Mesendoderm (in vitro differentiated cells): ENCODE measurements around the gene TMCC3.
"Not testable (repeated sequence)": the region's sequence is repeated elsewhere in the genome, so short reads cannot be mapped to it uniquely, and the experiment has no call there.

ENCODE experiments used
- DNase-seq: peaks from one replicate; pipeline ENCODE4 v3.0.0; 2013
- H2AK5ac ChIP-seq: 2 replicates; pipeline ENCODE4 v1.6.1; 2013; ENCODE audit warnings: low read length, inconsistent platforms
- H2BK120ac ChIP-seq: 2 replicates; pipeline ENCODE4 v1.6.1; 2013; ENCODE audit warnings: low read depth, mild to moderate bottlenecking, low read length, moderate library complexity, mixed read lengths
- H2BK15ac ChIP-seq: replicated peaks from 2 replicates; pipeline ENCODE4 v1.6.1; 2013; ENCODE audit warnings: low read depth, mild to moderate bottlenecking, moderate library complexity
- H2BK5ac ChIP-seq: 2 replicates; pipeline ENCODE4 v1.6.1; 2013; ENCODE audit warnings: low read length, inconsistent platforms
- H3K18ac ChIP-seq: 2 replicates; pipeline ENCODE4 v1.6.1; 2013; ENCODE audit warnings: mild to moderate bottlenecking, low read length, mixed read lengths
- H3K23ac ChIP-seq: one replicate; pipeline ENCODE4 v1.6.1; 2013; ENCODE audit warnings: low read length
- H3K27ac ChIP-seq: 2 replicates; pipeline ENCODE4 v1.5.1; 2013; ENCODE audit warnings: low read depth, mild to moderate bottlenecking, inconsistent platforms, low read length, moderate library complexity
- H3K27me3 ChIP-seq: 2 replicates; pipeline ENCODE4 v1.6.1; 2013; ENCODE audit warnings: low read length, control low read depth, mild to moderate bottlenecking, inconsistent platforms; ENCODE audit not compliant: insufficient read depth, poor library complexity
- H3K36me3 ChIP-seq: 2 replicates; pipeline ENCODE4 v1.6.1; 2013; ENCODE audit warnings: low read length, inconsistent platforms; ENCODE audit not compliant: control insufficient read depth, insufficient read depth
- H3K4ac ChIP-seq: one replicate; pipeline ENCODE4 v1.6.1; 2013; ENCODE audit warnings: low read depth, mild to moderate bottlenecking, low read length, moderate library complexity
- H3K4me1 ChIP-seq: 2 replicates; pipeline ENCODE4 v1.6.1; 2013; ENCODE audit warnings: low read depth, low read length, inconsistent platforms; ENCODE audit not compliant: control insufficient read depth
- H3K4me2 ChIP-seq: 2 replicates; pipeline ENCODE4 v1.6.1; 2013; ENCODE audit warnings: low read length
- H3K4me3 ChIP-seq: 2 replicates; pipeline ENCODE4 v1.5.1; 2013; ENCODE audit warnings: mild to moderate bottlenecking, low read length
- H3K56ac ChIP-seq: one replicate; pipeline ENCODE4 v1.6.1; 2013; ENCODE audit warnings: low read length
- H3K79me1 ChIP-seq: 2 replicates; pipeline ENCODE4 v1.6.1; 2013; ENCODE audit warnings: low read length, inconsistent platforms
- H3K79me2 ChIP-seq: 2 replicates; pipeline ENCODE4 v1.6.1; 2013; ENCODE audit warnings: mild to moderate bottlenecking, low read length; ENCODE audit not compliant: control insufficient read depth, insufficient read depth
- H3K9ac ChIP-seq: 2 replicates; pipeline ENCODE4 v1.6.1; 2013; ENCODE audit warnings: low read length, inconsistent platforms
- H4K5ac ChIP-seq: one replicate; pipeline ENCODE4 v1.6.1; 2013; ENCODE audit warnings: low read length
- H4K8ac ChIP-seq: one replicate; pipeline ENCODE4 v1.6.1; 2013; ENCODE audit warnings: low read depth, mild to moderate bottlenecking, control low read depth, low read length, moderate library complexity
- WGBS: extraction: QIAGEN DNeasy Blood & Tissue Kit; methylation state at CpG from one replicate; pipeline ENCODE4 v1.1.7; 2013; ENCODE audit warnings: low lambda C conversion rate, missing lambda C conversion rate; ENCODE audit not compliant: insufficient coverage; ENCODE audit errors: extremely low coverage; 5-methylcytosine and 5-hydroxymethylcytosine counted together

TMCC3 gene

DNA sequence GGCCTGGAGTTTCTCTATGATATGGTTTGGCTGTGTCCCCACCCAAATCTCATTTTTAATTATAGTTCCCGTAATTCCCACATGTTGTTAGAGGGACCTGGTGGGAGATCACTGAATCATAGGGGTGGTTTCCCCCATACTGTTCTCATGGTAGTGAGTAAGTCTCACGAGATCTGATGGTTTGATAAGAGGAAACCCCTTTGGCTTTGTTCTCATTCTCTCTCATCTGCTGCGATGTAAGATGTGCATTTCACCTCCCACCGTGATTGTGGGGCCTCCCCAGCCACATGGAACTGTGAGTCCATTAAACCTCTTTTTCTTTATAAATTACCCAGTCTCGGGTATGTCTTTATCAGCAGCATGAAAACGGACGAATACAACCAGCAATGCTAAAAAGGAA is 42.5 kb upstream of the TMCC3 start:
- not testable (repeated sequence) for H3K27me3 ChIP-seq, H3K56ac ChIP-seq, H3K4ac ChIP-seq

DNA sequence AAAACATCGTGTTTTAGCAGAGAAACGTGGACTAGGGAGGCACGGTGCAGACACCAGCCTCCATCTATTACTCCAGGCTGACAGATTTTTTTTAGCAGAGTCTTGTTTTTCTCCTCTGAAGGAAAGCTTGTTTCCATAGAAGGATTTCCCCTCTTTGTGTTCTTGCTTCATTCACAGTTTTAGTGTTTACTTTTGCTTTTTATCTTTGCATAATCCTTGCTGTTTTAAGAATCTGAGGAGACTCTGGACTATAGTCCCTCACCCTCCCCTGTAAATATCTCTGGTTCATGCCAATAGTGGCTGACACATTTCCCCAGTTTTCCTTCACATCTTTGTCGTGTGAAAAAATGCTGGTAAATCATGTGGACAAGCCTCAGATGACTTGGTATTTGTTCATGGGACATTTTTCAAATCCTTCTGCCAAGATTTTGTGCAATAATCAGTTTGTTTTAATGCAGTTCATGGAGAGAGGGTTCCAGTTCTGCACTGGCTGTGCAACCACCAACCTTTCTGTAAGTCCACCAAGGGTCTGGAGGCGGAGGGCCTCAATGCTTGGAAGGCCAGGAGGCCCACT is 39.9 kb upstream of the TMCC3 start:
- Histone ChIP-seq H2BK5ac (no peak overlapping the region), H3K18ac (no peak overlapping the region), H4K5ac (no peak overlapping the region), H2AK5ac (no peak overlapping the region), H3K79me1 (no peaks in the 10 kb centered on the region), H3K4ac (no peak overlapping the region), H3K9ac (no peak overlapping the region), H3K27me3 (no peaks in the 10 kb centered on the region), H3K56ac (no peak overlapping the region), H2BK15ac (no peak overlapping the region), H4K8ac (no peak overlapping the region), H3K23ac (no peak overlapping the region), H3K4me2 (no peak overlapping the region), H2BK120ac (no peak overlapping the region), H3K36me3 (no peaks in the 10 kb centered on the region), H3K4me3 (no peak overlapping the region), H3K4me1 (no peaks in the 10 kb centered on the region), H3K79me2 (no peaks in the 10 kb centered on the region), H3K27ac (no peak overlapping the region)
- no peak for DNase-seq
- no CpG with 5 or more reads among the region's 5 CpGs for WGBS

More for the DNA sequence above, 42.5 kb upstream of the TMCC3 start:
- not testable (repeated sequence) for H3K23ac ChIP-seq, H3K18ac ChIP-seq, H3K4me1 ChIP-seq, H2BK15ac ChIP-seq, H3K4me3 ChIP-seq, H3K4me2 ChIP-seq, DNase-seq, H3K36me3 ChIP-seq, H3K79me1 ChIP-seq, H2AK5ac ChIP-seq, H2BK120ac ChIP-seq, H3K27ac ChIP-seq, H4K5ac ChIP-seq, H3K9ac ChIP-seq, H4K8ac ChIP-seq, H3K79me2 ChIP-seq, H2BK5ac ChIP-seq
- WGBS: no CpG with 5 or more reads among the region's 7 CpGs

DNA sequence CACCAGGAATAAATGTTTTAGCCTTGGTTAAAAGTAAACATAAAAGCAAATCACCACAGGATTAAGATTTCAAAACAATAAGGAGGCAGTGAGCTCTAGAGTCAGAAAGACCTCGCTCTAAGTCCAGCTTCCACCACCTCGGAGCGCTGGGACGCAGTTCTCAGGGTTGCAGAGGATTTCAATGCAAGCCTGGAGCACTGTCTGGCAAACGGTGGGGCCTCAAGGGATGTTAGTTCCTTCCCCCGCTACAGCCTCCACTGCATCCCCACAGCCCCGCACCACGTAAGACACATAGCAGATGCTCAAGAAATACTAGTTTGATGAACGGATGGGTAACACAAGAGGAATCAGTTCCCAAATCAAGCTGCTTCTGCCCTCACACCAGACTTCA is 39.3 kb upstream of the TMCC3 start:
- no peak overlapping the region for H3K18ac ChIP-seq
- no peak overlapping the region for H3K4me3 ChIP-seq
- no peak for DNase-seq
- no peak overlapping the region for H3K4ac ChIP-seq
- H3K4me2 ChIP-seq: no peak overlapping the region
- H3K79me1 ChIP-seq: no peaks in the 10 kb centered on the region
- no peak overlapping the region for H2BK5ac ChIP-seq
- H3K4me1 ChIP-seq: no peaks in the 10 kb centered on the region
- H3K23ac ChIP-seq: no peak overlapping the region
- no peak overlapping the region for H4K5ac ChIP-seq
- no peaks in the 10 kb centered on the region for H3K36me3 ChIP-seq
- H4K8ac ChIP-seq: no peak overlapping the region
- H2BK120ac ChIP-seq: no peak overlapping the region
- no peak overlapping the region for H3K56ac ChIP-seq
- no peak overlapping the region for H2AK5ac ChIP-seq
- H3K27me3 ChIP-seq: no peaks in the 10 kb centered on the region
- H3K27ac ChIP-seq: no peak overlapping the region
- no peak overlapping the region for H3K9ac ChIP-seq
- H2BK15ac ChIP-seq: no peak overlapping the region
- WGBS: no CpG with 5 or more reads among the region's 9 CpGs
- H3K79me2 ChIP-seq: no peaks in the 10 kb centered on the region

DNA sequence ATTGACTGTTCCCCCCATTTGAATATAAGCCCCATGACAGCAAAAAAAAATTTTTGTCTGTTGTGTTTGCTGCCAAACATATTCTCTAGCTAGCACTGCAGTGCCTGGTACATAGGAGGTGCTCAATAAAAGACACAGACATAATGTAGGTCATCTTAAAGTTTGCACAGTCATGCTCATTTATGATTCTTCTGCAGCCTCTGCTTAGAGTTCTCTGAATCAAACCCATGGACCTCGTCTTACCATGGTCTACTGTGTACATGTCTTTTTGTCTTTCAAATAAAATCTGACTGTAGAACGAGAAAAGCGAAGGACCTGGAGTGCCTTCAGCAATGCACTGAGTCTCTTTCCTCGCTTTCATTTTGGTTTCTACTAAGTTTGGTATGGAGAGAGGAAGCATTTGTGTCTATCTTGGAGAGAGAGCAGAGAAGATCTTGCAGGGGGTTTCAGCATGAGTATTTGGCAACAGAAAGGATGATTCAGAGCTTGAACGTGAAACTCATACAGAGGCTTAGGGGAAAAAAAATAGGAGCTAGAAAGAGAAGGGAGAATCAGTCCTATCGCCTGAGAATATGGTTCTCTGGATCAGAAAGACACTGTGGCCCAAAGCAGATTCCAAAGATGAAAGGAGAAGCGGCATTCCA is 38.8 kb upstream of the TMCC3 start:
- Histone ChIP-seq H3K27me3 (no peaks in the 10 kb centered on the region), H3K23ac (no peak overlapping the region), H3K79me1 (no peaks in the 10 kb centered on the region), H3K56ac (no peak overlapping the region), H3K27ac (no peak overlapping the region), H2BK5ac (no peak overlapping the region), H2BK15ac (no peak overlapping the region), H4K8ac (no peak overlapping the region), H3K79me2 (no peaks in the 10 kb centered on the region), H3K4me2 (no peak overlapping the region), H2AK5ac (no peak overlapping the region), H3K4ac (no peak overlapping the region), H3K4me1 (no peaks in the 10 kb centered on the region), H3K18ac (no peak overlapping the region), H3K4me3 (no peak overlapping the region), H3K9ac (no peak overlapping the region), H3K36me3 (no peaks in the 10 kb centered on the region), H4K5ac (no peak overlapping the region), H2BK120ac (no peak overlapping the region)
- WGBS: no CpG with 5 or more reads among the region's 7 CpGs
- DNase-seq: no peak

DNA sequence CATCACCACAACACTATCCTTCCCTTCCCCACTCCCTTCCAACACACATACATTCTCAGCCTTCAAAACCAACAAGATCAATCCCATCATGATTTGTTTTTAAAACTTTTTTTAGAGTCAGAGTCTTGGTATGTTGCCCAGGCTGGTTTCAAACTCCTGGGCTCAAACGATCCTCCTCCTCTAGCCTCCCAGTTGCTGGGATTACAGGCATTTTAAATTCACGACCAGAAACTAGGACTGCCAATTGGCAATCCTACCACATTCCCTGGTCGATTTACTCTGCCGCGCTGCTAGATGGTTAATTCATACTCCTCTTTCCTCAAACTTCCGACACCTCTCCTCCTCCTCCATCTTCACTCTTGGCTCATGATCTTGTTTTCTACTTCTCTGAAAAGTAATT is 37.5 kb upstream of the TMCC3 start:
- Histone ChIP-seq H2BK120ac (no peak overlapping the region), H3K27ac (no peak overlapping the region), H3K4ac (no peak overlapping the region), H3K56ac (no peak overlapping the region), H3K79me2 (no peaks in the 10 kb centered on the region), H3K4me1 (no peaks in the 10 kb centered on the region), H3K27me3 (no peaks in the 10 kb centered on the region), H3K36me3 (no peaks in the 10 kb centered on the region), H3K9ac (no peak overlapping the region), H2BK5ac (no peak overlapping the region), H2BK15ac (no peak overlapping the region), H3K4me2 (no peak overlapping the region), H3K23ac (no peak overlapping the region), H3K4me3 (no peak overlapping the region), H3K79me1 (no peaks in the 10 kb centered on the region), H4K8ac (no peak overlapping the region), H4K5ac (no peak overlapping the region), H2AK5ac (no peak overlapping the region), H3K18ac (no peak overlapping the region)
- DNase-seq: no peak
- no CpG with 5 or more reads among the region's 6 CpGs for WGBS
